ENCODE data around the gene KRTAP4-5.
"Not testable (repeated sequence)": the region's sequence is repeated elsewhere in the genome, so short reads cannot be mapped to it uniquely, and the experiment has no call there.

Gene KRTAP4-5

DNA sequence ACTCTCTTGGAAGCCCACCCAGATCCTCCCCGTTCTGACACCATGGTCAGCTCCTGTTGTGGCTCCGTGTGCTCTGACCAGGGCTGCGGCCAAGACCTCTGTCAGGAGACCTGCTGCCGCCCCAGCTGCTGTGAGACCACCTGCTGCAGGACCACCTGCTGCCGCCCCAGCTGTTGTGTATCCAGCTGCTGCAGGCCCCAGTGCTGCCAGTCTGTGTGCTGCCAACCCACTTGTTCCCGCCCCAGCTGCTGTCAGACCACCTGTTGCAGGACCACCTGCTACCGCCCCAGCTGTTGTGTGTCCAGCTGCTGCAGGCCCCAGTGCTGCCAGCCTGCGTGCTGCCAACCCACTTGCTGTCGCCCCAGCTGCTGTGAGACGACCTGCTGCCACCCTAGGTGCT is 44.3 kb downstream of the KRTAP4-5 start, which contains the start of gene KRTAP4-9:
KRTAP4-9 (plus strand) TSS at position 43 of the 400 bp plus-strand sequence; CDS start at position 43, 0 bp downstream.
- not testable (repeated sequence) for DNase-seq

DNA sequence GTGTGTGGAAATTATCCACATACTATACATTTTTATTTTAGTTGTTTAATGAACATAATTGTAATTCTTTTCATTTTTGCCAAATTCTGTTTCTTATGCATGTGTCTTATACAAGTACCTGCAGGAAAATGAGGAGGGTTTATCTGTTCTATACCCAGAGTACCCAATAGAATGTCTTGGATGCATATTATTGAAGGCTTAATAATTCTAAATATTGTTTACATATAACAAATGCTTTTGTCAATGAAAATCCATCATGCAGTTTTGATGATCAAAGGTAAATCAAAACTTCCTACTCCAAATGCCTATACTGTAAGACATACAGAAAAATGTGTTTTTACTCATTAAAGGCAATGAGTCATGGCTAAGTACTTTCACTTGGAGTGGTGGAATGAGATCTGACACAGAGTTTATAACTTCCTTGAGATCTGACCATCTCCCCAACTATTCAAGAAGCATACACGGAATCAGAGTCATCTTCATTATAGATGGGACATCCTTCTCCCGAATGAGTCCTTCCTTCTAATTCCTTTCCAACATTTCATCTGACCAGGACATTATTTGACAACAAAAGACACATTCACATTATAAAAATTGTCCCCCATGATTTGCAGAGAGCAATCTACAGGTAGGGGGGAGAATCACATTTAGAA is 45.1 kb downstream of the KRTAP4-5 start:
- not testable (repeated sequence) for DNase-seq

DNA sequence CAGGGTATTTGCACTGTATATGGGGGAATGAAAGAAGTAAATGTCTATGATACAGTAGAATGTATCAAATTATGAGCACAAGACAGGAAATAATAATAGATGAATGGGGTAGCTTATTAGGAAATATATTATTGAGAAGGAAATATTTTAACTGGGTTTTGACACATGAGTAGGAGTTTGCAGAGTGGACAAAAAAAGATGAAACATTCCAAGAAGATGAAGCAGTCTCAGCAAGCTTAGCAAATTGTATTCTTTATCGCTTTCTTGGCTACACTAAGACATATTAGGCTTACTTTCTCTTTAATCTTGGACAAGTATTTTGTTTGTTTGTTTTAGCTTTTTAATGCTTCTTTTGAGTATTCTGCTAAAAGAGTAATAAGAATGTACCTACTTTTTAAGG is 45.7 kb downstream of the KRTAP4-5 start:
- DNase-seq: no peak

DNA sequence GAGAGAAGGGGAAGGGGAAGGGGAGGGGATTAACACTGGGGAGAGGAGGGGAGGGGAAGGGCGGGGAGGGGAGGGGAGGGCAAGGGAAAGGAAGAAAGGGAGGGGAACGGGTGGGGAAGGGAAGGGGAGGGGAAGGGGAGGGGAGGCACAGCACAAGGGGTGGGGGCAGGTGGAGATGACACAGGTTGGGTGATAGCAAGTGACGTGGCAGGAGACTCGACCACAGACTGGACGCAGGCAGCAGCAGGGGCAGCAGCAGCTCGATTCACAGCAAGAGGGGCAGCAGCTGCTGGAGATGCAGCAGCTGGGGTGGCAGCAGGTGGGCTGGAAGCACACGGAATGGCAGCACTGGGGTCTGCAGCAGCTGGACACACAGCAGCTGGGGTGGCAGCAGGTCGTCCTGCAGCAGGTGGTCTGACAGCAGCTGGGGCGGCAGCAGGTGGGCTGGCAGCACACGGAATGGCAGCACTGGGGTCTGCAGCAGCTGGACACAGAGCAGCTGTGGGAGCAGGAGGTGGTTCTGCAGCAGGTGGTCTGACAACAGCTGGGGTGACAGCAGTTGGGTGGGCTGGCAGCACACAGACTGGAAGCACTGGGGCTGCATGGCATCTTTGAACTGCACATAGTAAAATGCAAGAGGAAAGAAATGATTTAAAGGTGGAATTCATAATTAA is 47.9 kb downstream of the KRTAP4-5 start, which contains the start of gene KRTAP4-16:
KRTAP4-16 (minus strand) TSS at position 624 of the 674 bp plus-strand sequence; CDS start at position 624, 0 bp downstream.
- no peak for DNase-seq

DNA sequence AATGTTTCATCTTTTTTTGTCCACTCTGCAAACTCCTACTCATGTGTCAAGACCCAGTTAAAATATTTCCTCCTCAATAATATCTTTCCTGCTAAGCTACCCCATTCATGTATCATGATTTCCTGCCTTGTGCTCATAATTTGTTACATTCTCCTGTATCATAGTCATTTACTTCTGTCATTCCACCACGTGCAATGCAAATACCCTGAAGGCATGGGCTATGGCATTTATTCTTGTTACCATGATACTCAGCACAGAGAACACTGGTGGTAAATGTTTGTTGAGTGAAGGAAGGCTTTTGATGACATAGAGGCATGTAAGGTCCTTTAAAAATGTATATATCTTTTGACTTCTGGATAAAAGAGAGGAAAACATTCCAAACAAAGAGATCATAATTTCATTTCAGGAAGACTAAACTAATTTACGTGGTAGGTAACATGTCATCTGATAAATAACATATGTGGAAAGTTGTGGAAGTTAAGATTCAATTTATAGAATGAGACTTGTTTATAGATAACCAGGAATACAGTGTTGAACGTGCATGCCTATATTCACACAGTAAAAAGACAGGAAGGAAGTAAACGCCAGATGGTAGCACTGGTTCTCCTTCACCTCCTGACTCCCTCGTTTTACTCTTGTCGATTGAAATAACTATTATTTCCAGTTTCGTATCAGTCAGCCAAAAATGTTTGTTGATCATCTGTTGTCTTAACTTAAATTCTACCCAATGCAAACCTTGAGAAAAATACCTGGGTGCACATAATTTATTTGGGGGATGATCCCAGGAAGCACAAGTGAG is 49.7 kb downstream of the KRTAP4-5 start:
- DNase-seq: not testable (repeated sequence)

Data from NCI-H187 (cell line).